Activated CD4-positive, CD25-positive, alpha-beta regulatory T cell treated with anti-CD3 and anti-CD28 coated beads, Interleukin-2, amount 50 U/mL, for 72 hours (primary cell): ENCODE measurements around the gene RBFOX2.

Source experiments
- DNase-seq: peaks from one replicate; pipeline ENCODE4 v3.0.0; 2021

RBFOX2 gene

DNA sequence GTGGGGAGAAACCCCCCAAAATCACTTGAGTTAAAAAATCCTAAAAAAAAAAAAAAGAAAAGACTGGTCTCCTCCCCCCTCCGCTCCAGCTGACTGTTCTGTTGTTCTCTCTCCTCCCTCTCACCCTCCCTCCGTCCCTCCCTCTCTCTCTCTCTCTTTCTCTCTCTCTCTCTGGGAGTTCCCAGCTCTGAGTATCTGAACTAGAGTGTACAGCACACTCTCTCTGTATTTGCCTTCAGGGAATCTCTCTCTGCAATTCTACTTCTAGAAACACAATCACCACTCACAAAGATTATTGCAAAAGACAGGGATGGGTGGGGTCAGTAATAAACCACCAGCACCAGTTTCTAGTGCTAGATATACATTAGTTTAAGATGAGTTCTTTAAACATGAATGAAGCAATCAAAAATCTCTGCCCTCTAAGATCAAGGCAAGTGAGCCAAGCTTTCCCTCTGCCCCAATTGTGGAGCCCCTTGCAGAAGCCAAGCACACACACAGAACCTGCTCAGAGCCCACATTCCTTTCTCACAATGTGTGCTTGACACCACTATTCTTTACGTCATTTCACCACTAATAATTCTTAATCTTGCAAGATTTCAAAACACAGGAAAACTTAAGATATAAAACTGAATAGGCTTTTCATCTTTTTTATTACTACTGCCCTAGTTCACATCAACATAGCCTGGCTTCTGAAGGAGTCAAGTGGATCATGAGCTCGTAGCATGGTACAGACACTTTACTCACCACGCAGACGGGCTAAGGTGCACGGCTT is 133.5 kb downstream of the RBFOX2 start:
- no peak for DNase-seq

DNA sequence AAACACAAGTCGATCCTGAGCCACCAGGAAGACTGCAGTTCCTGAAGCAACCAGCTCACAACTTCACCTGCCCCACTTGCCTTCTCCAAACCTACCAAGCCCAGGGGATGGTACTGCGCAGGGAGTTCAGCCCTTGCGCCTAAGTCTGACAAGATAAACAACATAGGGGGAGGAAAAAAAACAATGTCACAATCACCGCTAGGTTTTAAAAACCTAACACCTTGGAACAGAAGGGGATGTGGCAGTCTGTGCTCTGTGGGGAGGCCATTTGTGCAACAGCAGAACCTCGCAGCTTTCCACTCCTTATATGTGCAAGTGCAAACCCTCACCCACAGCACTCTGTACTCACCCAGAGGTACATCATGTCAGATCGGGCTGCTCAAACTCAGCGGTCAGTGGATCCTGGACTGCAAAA is 134.2 kb downstream of the RBFOX2 start:
- no peak for DNase-seq

- DNase-seq, result no peak
Observed at GRCh38 chr22:35893698-35894097, 134.9 kb downstream of the RBFOX2 start.

- DNase-seq, result no peak
Observed at GRCh38 chr22:35892192-35892591, 136.4 kb downstream of the RBFOX2 start.

DNA sequence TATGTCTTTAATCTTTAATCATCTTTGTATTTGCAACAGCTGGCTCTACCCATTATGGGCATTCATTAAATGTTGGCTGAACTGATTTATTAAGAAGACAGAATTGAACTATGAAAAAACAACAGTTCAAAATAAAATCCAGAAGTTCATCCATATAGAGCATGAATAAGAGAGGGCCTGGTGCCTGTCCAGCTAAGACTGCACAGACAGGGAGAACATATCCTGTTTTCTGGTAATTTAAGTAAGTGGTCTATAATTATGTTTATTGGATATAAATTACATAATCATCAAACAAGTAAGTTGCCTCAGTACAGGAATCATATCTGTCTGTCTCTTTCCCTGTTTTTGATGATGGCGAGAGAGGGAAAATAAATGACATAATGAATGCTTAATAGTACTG is 137.2 kb downstream of the RBFOX2 start:
- DNase-seq, result no peak

DNA sequence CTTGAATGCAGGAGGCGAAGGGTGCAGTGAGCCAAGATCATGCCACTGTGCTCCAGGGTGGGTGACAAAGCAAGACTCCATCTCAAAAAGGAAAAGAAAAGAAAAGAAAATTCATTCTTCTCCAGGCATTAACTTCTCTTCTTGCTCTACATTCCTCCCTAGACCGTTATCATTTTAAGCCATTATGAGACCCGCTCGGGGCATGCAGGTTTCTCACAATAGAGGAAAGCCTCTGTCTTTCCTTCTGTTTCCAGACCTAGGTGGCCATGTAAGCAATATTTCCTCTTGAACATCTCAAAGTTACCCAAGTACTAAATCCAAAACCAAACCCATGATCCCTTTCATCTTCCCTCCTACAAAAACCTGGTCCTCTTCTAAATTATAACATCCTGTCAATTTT is 139.6 kb downstream of the RBFOX2 start:
- DNase-seq, result no peak

- DNase-seq, result no peak
Observed at GRCh38 chr22:35888181-35888870, 140.3 kb downstream of the RBFOX2 start.

DNA sequence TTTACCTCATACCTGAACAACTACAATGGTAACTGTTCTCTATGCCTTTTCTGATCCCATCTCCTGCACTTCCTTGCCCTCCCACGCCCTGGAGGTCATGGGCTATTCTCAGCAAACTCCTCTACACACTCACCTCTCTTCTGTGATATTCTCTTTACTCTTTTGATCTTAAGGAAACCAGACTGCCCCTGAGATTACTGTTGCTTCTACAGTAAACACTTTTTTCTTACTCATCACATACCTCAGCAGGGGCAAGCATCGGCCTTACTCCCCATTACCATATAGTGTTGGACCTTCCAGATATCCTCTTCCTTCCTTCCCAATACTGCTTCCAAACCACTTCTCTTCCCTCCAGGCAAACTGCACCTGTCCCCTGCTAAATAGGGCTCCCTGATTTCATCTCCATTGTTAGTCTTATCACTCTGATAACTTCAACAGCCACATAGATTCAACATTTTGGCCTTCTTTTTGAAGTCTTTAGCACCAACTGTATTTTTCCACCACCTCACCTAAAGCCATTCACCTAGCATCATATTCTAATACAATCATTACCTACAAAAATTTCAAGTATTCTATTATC is 141.2 kb downstream of the RBFOX2 start:
- DNase-seq, result no peak

DNA sequence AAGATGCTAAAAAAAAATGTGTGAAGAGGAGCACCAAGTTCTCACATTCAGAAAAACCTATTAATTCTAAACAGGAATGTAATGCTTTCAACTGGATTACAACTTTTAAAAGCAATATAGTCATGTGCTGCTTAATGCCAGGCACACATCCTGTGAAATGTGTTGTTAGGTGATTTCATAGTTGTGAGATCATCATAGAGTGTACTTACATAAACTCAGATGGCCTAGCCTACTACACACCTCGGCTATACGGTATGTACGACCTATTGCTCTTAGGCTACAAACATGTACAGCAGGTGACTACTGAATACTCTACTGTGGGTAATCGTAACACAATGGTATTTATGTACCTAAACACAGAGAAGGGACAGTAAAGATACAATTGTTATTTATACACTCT is 142.3 kb downstream of the RBFOX2 start:
- no peak for DNase-seq

DNA sequence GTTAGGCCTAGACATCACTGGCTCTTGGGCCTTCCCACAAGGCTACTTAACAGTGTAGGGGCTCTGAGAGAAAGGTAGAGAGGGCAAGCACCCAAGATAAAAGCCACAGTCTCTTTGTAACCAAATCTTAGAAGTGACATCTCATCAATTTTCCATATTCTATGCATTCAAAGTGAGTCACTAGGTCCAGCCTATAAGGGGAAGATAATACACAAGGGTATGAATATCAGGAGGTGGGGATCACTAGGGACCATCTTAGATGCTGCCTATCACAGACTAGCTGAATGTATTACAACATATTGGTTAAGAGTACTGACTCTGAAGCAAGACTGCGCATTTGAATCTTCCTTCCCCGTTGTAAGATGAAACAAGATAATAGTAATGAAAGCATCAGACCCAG is 144.1 kb downstream of the RBFOX2 start:
- DNase-seq, result no peak

DNA sequence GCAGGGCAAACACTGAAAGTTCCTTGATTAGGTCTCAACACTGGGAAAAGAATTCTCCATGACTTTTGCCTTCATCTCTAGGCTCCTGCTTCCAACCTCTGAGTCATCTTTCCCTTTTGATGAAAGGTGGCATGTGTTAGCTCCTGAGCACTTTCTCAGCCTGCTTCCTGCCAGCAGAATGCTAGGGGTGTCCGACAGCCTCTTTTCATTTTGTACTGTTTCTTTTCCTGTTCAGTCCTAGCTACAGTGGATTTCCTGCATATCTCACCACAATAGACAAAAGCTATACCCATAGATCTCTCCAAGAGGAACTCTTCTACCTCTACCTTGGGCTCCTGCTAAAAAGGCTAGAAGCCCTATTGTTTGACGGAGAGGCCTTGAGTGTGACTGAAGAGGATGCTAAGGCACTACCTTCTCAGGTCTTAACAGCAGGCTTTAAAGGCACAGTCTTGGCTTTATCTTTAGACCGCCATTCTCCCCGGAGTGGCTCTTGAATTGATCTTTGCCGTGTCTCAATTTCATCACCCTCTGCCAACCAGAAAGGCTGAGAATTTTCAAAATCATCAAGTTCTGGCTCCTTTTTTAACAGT is 145.5 kb downstream of the RBFOX2 start:
- DNase-seq, result no peak

- DNase-seq, result no peak
Observed at GRCh38 chr22:35882211-35883030, 146.2 kb downstream of the RBFOX2 start.

GRCh38 chr22:35879351-35879750 is 149.3 kb downstream of the RBFOX2 start:
- DNase-seq, result no peak

- DNase-seq, result no peak
Observed at GRCh38 chr22:35873426-35873825, 155.2 kb downstream of the RBFOX2 start.

DNA sequence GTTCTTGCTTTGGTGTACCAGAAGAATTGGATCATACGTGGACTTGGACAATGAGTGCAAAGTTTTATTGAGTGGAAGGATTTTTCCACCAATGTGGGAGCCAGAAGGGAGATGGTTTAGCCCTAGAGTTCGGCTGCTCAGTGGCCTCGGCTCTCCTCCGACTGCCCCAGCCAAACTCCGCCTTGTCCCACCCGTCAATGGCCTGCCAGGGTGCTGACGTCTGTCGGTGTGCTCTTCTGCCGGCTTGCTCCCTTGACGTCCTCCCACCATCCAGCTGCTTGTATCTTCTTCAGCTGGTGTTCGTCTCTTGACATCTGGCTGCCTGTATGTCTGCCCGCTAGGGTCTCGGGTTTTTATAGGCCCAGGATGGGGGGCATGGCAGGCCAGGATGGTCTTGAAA is 156.2 kb downstream of the RBFOX2 start:
- DNase-seq, result no peak

- no peak for DNase-seq
Observed at GRCh38 chr22:35870517-35871293, 157.9 kb downstream of the RBFOX2 start.

DNA sequence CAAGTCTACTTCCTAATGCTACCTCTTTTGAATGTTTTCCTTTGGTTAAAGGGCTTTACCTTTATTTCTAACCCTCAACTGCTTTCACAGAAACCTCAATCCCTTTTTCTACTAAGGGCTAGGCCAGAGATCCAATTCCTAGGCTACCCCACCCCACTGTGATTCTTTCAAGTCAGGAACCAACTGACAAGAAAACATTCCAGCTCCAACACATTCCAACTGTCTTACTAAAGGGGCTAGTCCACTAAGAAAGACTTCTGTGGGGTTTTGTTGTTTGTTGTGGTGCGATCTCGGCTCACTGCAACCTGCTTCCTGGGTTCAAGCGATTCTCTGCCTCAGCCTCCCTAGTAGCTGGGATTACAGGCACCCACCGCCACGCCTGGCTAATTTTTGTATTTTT is 159.7 kb downstream of the RBFOX2 start:
- DNase-seq, result no peak

- no peak for DNase-seq
Observed at GRCh38 chr22:35866651-35867050, 162.0 kb downstream of the RBFOX2 start.

- DNase-seq, result no peak
Observed at GRCh38 chr22:35864545-35865165, 164.0 kb downstream of the RBFOX2 start.

- DNase-seq, result no peak
Observed at GRCh38 chr22:35863432-35863831, 165.2 kb downstream of the RBFOX2 start.

- DNase-seq, result no peak
Observed at GRCh38 chr22:35862697-35863096, 165.9 kb downstream of the RBFOX2 start.

DNA sequence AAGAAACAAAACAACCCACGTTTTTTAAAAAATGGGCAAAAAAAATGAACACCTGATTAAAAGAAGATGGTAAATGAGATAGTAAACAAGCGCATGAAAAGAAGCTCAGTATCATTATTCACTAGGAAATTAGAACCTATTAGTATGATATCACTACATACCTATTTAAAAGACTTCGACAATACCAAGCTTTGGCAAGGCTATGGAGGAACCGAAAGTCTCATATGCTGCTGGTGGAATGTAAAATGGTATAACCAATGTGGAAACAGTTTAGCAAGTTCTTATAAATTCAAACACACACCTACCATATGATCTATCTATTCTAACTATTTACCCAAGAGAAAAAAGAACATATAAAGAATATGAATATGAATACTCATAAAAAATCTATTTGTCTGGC is 167.2 kb downstream of the RBFOX2 start:
- no peak for DNase-seq
